ENCODE measurements around the gene TRPM6.

Gene TRPM6

GRCh38 chr9:74748966-74749365 lies 138.8 kb downstream of the TRPM6 start:
- FAIRE-seq = peak; percentile 6
- DNase-seq (ENCODE audit: insufficient read length, low spot score) = no peak
- TF ChIP-seq CTCF (IDR thresholded peaks at IDR 0.05; ENCODE audit: insufficient read depth, missing control alignments) = no peak

- peak; percentile 89 for TF ChIP-seq CTCF (IDR thresholded peaks at IDR 0.05; ENCODE audit: insufficient read depth, missing control alignments)
- FAIRE-seq (no peak), DNase-seq (ENCODE audit: insufficient read length, low spot score) (no peak)
These were observed 144.7 kb downstream of the TRPM6 start for GRCh38 chr9:74742792-74743730.

- FAIRE-seq (peak; percentile 11), DNase-seq (ENCODE audit: insufficient read length, low spot score) (no peak)
- TF ChIP-seq CTCF (IDR thresholded peaks at IDR 0.05; ENCODE audit: insufficient read depth, missing control alignments) = no peak
These were observed 145.4 kb downstream of the TRPM6 start for GRCh38 chr9:74742191-74742790.

GRCh38 chr9:74736646-74737045 lies 151.1 kb downstream of the TRPM6 start:
- DNase-seq (ENCODE audit: insufficient read length, low spot score) (no peak), FAIRE-seq (no peak)
- TF ChIP-seq CTCF (IDR thresholded peaks at IDR 0.05; ENCODE audit: insufficient read depth, missing control alignments) = no peak

GRCh38 chr9:74735761-74736160 lies 152.0 kb downstream of the TRPM6 start:
- DNase-seq (ENCODE audit: insufficient read length, low spot score) (no peak), FAIRE-seq (no peak)
- no peak for TF ChIP-seq CTCF (IDR thresholded peaks at IDR 0.05; ENCODE audit: insufficient read depth, missing control alignments)

GRCh38 chr9:74729136-74729695 lies 158.5 kb downstream of the TRPM6 start:
- FAIRE-seq (peak; percentile 21), DNase-seq (ENCODE audit: insufficient read length, low spot score) (peak; percentile 21)
- no peak for TF ChIP-seq CTCF (IDR thresholded peaks at IDR 0.05; ENCODE audit: insufficient read depth, missing control alignments)
